HepG2 (cell line): ENCODE data around the gene RPGR. TPM values are rescaled to one million over a fixed set of nuclear protein-coding genes. Genes with fewer than 3 reads are reported as not detected.

Source experiments
- ATF1 ChIP-seq: IDR thresholded peaks from 2 replicates; pipeline ENCODE4 v1.6.1; 2016; ENCODE audit warnings: mild to moderate bottlenecking, control low read depth
- BATF2 ChIP-seq: sonication (generic); formaldehyde crosslinking; IDR thresholded peaks from 2 replicates; pipeline ENCODE4 v1.8.0; 2022; ENCODE audit warnings: mild to moderate bottlenecking, missing genetic modification reagents, moderate library complexity
- CBX5 ChIP-seq: sonication (generic); formaldehyde crosslinking; IDR thresholded peaks from 2 replicates; pipeline ENCODE4 v1.4.0; 2020; ENCODE audit warnings: missing genetic modification reagents, borderline replicate concordance
- CEBPB ChIP-seq: IDR thresholded peaks from 2 replicates; pipeline ENCODE4 v1.6.1; 2011; ENCODE audit warnings: low read depth, low read length, improper control_type of control experiment, borderline replicate concordance
- CEBPG ChIP-seq: IDR thresholded peaks from 2 replicates; pipeline ENCODE4 v1.6.1; 2016
- CHD4 ChIP-seq: fragments of 200-600 bp; sonication (generic); IDR thresholded peaks from 2 replicates; pipeline ENCODE4 v1.7.0; 2017; ENCODE audit warnings: mild to moderate bottlenecking, low read length, borderline replicate concordance
- CSRNP2 ChIP-seq: sonication (generic); formaldehyde crosslinking; conservative IDR thresholded peaks from 2 replicates; pipeline ENCODE4 v1.8.0; 2022; ENCODE audit warnings: low read depth, missing genetic modification reagents
- FOXP1 ChIP-seq, 2 experiments: fragments of 450-650 bp in 1 of 2; IDR thresholded peaks; 2 replicates each; pipeline ENCODE4 v1.6.1; 2017 to 2018; ENCODE audit warnings: antibody characterized with exemption in 1 of 2
- GATA4 ChIP-seq: sonication (generic); IDR thresholded peaks from 2 replicates; pipeline ENCODE4 v1.6.1; 2016; ENCODE audit warnings: antibody characterized with exemption, low read depth, borderline replicate concordance
- KAT7 ChIP-seq: IDR thresholded peaks from 2 replicates; pipeline ENCODE4 v1.6.1; 2018; ENCODE audit warnings: borderline replicate concordance, missing compliant biosample characterization
- KDM6A ChIP-seq: IDR thresholded peaks from 2 replicates; pipeline ENCODE4 v1.6.1; 2016; ENCODE audit warnings: low read depth
- MIER3 ChIP-seq: IDR thresholded peaks from 2 replicates; pipeline ENCODE4 v1.6.1; 2016; ENCODE audit warnings: missing compliant biosample characterization, borderline replicate concordance
- NCOA2 ChIP-seq: sonication (generic); formaldehyde crosslinking; IDR thresholded peaks from 2 replicates; pipeline ENCODE4 v1.8.0; 2022; ENCODE audit warnings: inconsistent platforms
- NR2F6 ChIP-seq, 2 experiments: IDR thresholded peaks; 2 replicates each; pipeline ENCODE4 v1.6.1; 2016; ENCODE audit warnings: antibody characterized with exemption in 1 of 2, mild to moderate bottlenecking in 1 of 2
- SAP130 ChIP-seq: IDR thresholded peaks from 2 replicates; pipeline ENCODE4 v1.6.1; 2016; ENCODE audit warnings: low read depth
- ZKSCAN1 ChIP-seq: fragments of 150-350 bp; IDR thresholded peaks from 2 replicates; pipeline ENCODE4 v1.6.1; 2014; ENCODE audit warnings: low read length
- ZZZ3 ChIP-seq: sonication (generic); formaldehyde crosslinking; IDR thresholded peaks from 2 replicates; pipeline ENCODE4 v1.4.0; 2020; ENCODE audit warnings: missing genetic modification reagents, mild to moderate bottlenecking, borderline replicate concordance
- polyA plus RNA-seq, 8 experiments: library from polyadenylated mRNA; depleted of rRNA in 3 of 8; stranded (reverse) in 7 of 8; unstranded in 1 of 8; fragments of >200 nt; fragmentation: Illumina TruSeq in 4 of 8; extraction: Trizol in 4 of 8; gene quantifications; 2 replicates each; pipeline versions ENCODE4 v1.2.1 to v1.2.3, GENCODE V29; 2011 to 2016; ENCODE audit warnings: low read depth in 4 of 8, missing spikeins in 1 of 8, mixed read lengths in 1 of 8; ENCODE audit not compliant: insufficient read depth in 1 of 8
- total RNA-seq, 5 experiments: library from RNA; depleted of rRNA; stranded (reverse); fragments of >200 nt; fragmentation: Illumina TruSeq; extraction: Trizol; gene quantifications; 2 replicates each; pipeline ENCODE4 v1.2.3, GENCODE V29; 2016; ENCODE audit warnings: low read depth in 1 of 5
- TF ChIP-seq, protein P1 (sequence below): IDR thresholded peaks from 2 replicates; pipeline ENCODE4 v1.6.1; 2016; ENCODE audit warnings: missing compliant biosample characterization, missing genetic modification reagents, borderline replicate concordance
- TF ChIP-seq, protein P2 (sequence below): sonication (generic); formaldehyde crosslinking; IDR thresholded peaks from 2 replicates; pipeline ENCODE4 v1.5.0; 2020; ENCODE audit warnings: mild to moderate bottlenecking, missing genetic modification reagents, borderline replicate concordance
- TF ChIP-seq, protein P3 (sequence below): sonication (generic); formaldehyde crosslinking; IDR thresholded peaks from 2 replicates; pipeline ENCODE4 v1.5.0; 2020; ENCODE audit warnings: mild to moderate bottlenecking, low read depth, missing genetic modification reagents, borderline replicate concordance

The RPGR gene
- total and polyA plus RNA-seq, 2 of the 13 experiments (the other 11 are each of a cell fraction or from before 2014, with no cell fraction given), result 2.1 to 12.1 TPM

DNA sequence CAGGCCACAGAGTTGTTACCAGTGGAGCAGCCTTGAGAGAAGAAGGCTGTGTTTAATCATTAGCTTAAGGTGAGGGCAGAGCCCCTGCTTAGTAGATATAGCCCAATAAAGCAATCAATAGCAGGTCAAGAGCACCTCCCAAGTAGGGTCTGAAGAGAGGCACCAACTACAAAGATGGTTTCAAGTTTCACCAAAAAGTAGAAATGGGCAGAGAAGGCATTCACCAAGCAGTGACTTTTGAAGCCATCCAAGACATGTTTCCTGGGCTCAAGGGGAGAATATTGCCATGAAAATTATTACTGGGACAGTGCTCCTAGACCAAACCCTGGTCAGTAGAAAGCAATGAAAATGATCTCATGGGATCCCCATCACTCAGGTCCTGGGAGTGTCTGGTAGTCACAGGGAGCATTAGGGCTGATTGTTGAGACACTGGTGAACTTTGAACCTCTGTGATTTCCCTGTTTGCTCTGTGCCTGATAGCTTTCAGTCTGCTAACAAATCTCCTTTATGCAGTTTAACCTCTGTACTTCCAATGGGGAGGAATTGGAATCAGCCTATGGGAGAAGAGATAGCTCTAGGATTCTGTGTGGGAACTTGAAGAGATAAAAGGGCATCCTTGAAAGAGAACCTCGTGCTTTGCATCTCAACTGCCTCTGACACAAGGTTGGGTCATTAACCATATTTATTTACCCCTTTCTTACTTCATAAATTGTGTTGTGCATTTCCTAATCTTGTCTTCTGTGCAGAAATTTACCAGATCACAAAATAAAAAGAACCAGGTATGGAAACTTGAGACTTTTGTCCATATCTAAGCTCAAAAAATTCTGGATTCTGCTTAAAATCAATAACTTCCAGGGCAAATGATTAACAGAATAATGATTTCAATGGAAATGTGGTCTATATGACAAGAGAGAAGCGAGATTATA lies 15.8 kb upstream of the RPGR start (continued):
- TF ChIP-seq, protein P1, sequence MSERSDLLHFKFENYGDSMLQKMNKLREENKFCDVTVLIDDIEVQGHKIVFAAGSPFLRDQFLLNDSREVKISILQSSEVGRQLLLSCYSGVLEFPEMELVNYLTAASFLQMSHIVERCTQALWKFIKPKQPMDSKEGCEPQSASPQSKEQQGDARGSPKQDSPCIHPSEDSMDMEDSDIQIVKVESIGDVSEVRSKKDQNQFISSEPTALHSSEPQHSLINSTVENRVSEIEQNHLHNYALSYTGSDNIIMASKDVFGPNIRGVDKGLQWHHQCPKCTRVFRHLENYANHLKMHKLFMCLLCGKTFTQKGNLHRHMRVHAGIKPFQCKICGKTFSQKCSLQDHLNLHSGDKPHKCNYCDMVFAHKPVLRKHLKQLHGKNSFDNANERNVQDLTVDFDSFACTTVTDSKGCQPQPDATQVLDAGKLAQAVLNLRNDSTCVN, result no peak
- TF ChIP-seq CSRNP2 (CRISPR knock-in tag) (no peak), NR2F6 (IDR thresholded peaks at IDR 0.05) (peak; percentile 36; the same call in 1 of the 2 replicates), NR2F6 (CRISPR knock-in tag; IDR thresholded peaks at IDR 0.05) (no peak), CEBPB (no peak), MIER3 (CRISPR knock-in tag) (no peak), NCOA2 (CRISPR knock-in tag) (peak; percentile 60; the same call in 1 of the 2 replicates), KDM6A (peak; percentile 74), GATA4 (0 out of 2 replicates have a peak, but pooled peaks have one; percentile 19), FOXP1 (IDR thresholded peaks at IDR 0.05) (no peak), FOXP1 (CRISPR knock-in tag; IDR thresholded peaks at IDR 0.05) (peak; percentile 40; the same call in 1 of the 2 replicates), ZKSCAN1 (no peak), SAP130 (CRISPR knock-in tag) (peak; percentile 38; the same call in 1 of the 2 replicates), KAT7 (no peak), ATF1 (CRISPR knock-in tag) (no peak), CHD4 (peak; percentile 26; the same call in 1 of the 2 replicates), ZZZ3 (no peak), BATF2 (CRISPR knock-in tag) (no peak), CEBPG (CRISPR knock-in tag) (peak; percentile 29; the same call in 1 of the 2 replicates), CBX5 (CRISPR knock-in tag) (no peak)
- TF ChIP-seq, protein P2, sequence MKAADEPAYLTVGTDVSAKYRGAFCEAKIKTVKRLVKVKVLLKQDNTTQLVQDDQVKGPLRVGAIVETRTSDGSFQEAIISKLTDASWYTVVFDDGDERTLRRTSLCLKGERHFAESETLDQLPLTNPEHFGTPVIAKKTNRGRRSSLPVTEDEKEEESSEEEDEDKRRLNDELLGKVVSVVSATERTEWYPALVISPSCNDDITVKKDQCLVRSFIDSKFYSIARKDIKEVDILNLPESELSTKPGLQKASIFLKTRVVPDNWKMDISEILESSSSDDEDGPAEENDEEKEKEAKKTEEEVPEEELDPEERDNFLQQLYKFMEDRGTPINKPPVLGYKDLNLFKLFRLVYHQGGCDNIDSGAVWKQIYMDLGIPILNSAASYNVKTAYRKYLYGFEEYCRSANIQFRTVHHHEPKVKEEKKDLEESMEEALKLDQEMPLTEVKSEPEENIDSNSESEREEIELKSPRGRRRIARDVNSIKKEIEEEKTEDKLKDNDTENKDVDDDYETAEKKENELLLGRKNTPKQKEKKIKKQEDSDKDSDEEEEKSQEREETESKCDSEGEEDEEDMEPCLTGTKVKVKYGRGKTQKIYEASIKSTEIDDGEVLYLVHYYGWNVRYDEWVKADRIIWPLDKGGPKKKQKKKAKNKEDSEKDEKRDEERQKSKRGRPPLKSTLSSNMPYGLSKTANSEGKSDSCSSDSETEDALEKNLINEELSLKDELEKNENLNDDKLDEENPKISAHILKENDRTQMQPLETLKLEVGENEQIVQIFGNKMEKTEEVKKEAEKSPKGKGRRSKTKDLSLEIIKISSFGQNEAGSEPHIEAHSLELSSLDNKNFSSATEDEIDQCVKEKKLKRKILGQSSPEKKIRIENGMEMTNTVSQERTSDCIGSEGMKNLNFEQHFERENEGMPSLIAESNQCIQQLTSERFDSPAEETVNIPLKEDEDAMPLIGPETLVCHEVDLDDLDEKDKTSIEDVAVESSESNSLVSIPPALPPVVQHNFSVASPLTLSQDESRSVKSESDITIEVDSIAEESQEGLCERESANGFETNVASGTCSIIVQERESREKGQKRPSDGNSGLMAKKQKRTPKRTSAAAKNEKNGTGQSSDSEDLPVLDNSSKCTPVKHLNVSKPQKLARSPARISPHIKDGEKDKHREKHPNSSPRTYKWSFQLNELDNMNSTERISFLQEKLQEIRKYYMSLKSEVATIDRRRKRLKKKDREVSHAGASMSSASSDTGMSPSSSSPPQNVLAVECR (CRISPR knock-in tag), result peak; percentile 23; the same call in 1 of the 2 replicates
- TF ChIP-seq, protein P3, sequence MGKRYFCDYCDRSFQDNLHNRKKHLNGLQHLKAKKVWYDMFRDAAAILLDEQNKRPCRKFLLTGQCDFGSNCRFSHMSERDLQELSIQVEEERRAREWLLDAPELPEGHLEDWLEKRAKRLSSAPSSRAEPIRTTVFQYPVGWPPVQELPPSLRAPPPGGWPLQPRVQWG, result no peak
